Hair follicle dermal papilla cell (primary cell): ENCODE results near the gene ZBED5. TPM values are rescaled to one million over a fixed set of nuclear protein-coding genes. Genes with fewer than 3 reads are reported as not detected.

Experiments used
- total RNA-seq: library from RNA; depleted of rRNA; stranded (reverse); fragments of >200 nt; gene quantifications from 2 replicates; pipeline ENCODE4 v1.2.3, GENCODE V29; 2012

ZBED5 gene
- 40.6 and 40.8 TPM in 2 replicates for total RNA-seq

DNA sequence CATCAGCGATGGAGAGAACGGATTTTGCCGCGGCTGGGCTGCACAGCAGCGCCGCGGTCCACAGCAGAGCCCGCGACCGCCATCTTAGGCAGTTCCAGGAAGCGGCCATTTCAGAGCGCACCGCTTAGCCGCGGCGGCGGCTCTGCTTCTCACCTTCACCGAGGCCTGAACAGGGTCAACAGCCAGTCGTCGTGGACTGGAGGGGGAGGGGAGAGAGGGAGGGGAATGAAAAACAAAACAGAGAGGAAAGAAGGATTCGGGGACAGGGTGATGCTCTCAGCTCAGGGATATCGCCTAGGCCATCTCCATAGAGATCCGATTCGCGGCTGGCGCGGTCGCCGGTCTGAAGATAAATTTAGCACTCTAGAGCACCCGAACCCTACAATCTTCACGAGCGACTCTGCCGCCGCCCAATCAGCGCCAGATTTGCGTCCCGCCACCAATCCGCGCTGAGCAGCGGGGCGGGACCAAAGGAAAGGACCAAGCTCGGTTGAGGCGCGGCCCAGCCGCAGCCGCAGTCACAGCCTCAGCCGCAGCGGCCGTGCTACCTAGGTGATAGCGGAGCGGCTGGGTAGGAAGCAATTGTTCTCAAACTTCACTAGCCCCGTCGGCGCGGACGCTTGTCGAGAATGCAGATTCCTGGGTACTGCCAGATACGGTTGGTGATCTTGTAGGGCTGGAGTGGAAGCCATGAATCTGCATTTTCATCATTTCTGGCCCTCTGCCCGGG is at the start of gene ZBED5:
TSS of gene ZBED5 (minus strand) at position 345 of the 730 bp plus-strand sequence. CDS start 3,108 bp downstream, outside the sequence.

DNA sequence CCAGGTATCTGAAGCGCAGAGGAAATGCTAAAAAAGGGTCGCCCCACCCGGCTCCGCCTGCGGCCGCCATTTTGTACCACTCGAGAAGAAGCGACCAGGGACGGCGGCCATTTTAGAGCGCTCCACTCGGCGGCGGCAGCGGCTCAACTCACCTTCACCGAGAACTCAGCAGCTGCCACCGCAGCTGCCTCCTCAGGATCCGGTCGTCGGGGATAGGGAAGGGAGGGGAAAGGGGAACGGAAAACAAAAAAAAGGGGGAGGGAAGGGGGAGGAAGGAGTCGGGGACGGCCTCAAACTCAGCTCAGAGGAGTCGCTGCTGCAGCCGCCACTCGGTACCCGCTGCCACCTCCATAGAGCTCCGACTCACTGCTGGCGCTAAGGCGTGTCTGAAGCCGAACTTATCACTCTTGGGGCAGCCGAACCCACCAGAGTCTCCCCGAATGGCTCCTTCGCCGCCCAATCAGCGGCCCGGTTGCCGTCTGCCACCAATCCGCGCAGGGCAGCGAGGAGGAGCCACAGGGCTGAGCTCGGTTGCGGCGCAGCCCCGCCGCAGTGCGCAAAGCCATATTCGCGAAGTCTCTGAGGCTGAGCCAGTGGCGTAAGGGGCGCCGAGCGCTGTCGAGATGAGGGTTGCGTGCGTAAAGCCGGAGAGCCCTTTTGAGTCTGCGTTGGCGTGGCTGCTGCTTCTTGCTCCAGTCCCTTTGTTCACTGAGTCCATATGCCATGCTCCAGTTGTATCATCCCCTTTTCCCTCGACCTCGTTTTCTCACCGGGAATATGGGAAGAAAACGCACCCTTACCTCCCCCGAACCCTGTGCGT is 49.1 kb downstream of the ZBED5 start, which contains the start of gene EIF4G2:
TSS of gene EIF4G2 (minus strand) at position 374 of the 820 bp plus-strand sequence.

Other genes starting within 250 kb of the ZBED5 start
- 11.9 and 12.7 TPM in 2 replicates for gene IRAG1, start 164.3 kb downstream of the ZBED5 start, total RNA-seq
- 29.5 and 35.5 TPM in 2 replicates for gene CTR9, start 106.8 kb downstream of the ZBED5 start, total RNA-seq
- 851 and 936 TPM in 2 replicates for gene EIF4G2, start 49.1 kb downstream of the ZBED5 start, total RNA-seq